MM.1S (cell line): ENCODE measurements around the gene STK17A.

Experiments used
- DNase-seq: peaks from one replicate; pipeline ENCODE4 v3.0.0-alpha.2; 2015
- H2AFZ ChIP-seq: fragments of 300-600 bp; sonication (generic); 2 replicates; pipeline ENCODE4 v1.6.0; 2016; ENCODE audit warnings: antibody characterized with exemption, low read length
- H3F3A ChIP-seq: fragments of 300-600 bp; sonication (generic); 2 replicates; pipeline ENCODE4 v1.6.1; 2016; ENCODE audit warnings: mild to moderate bottlenecking, antibody characterized with exemption, low read length, moderate library complexity, mixed read lengths; ENCODE audit not compliant: insufficient read depth
- H3K27ac ChIP-seq: fragments of 300-600 bp; sonication (generic); 2 replicates; pipeline ENCODE4 v1.5.1; 2016; ENCODE audit warnings: mild to moderate bottlenecking, low read length
- H3K27me3 ChIP-seq: fragments of 300-600 bp; sonication (generic); replicated peaks from 2 replicates; pipeline ENCODE4 v1.6.0; 2016; ENCODE audit warnings: low read length; ENCODE audit not compliant: insufficient read depth
- H3K36me3 ChIP-seq: fragments of 300-600 bp; sonication (generic); replicated peaks from 2 replicates; pipeline ENCODE4 v1.6.1; 2016; ENCODE audit warnings: mild to moderate bottlenecking, low read length, mixed read lengths; ENCODE audit not compliant: insufficient read depth
- H3K4me1 ChIP-seq: fragments of 300-600 bp; sonication (generic); 2 replicates; pipeline ENCODE4 v1.6.1; 2016; ENCODE audit warnings: low read length, mixed read lengths
- H3K4me2 ChIP-seq: fragments of 300-600 bp; sonication (generic); 2 replicates; pipeline ENCODE4 v1.6.0; 2016; ENCODE audit warnings: low read depth, low read length
- H3K4me3 ChIP-seq: fragments of 300-600 bp; sonication (generic); 2 replicates; pipeline ENCODE4 v1.5.1; 2016; ENCODE audit warnings: low read length, mixed read lengths
- H3K79me2 ChIP-seq: fragments of 300-600 bp; sonication (generic); 2 replicates; pipeline ENCODE4 v1.6.1; 2016; ENCODE audit warnings: mixed run types, low read length, mixed read lengths
- H3K9ac ChIP-seq: fragments of 300-600 bp; sonication (generic); 2 replicates; pipeline ENCODE4 v1.6.1; 2016; ENCODE audit warnings: low read length, mixed read lengths
- H3K9me2 ChIP-seq: fragments of 300-600 bp; sonication (generic); replicated peaks from 2 replicates; pipeline ENCODE4 v1.6.1; 2016; ENCODE audit warnings: mild to moderate bottlenecking, low read length, mixed read lengths; ENCODE audit not compliant: insufficient read depth
- H3K9me3 ChIP-seq: fragments of 300-600 bp; sonication (generic); replicated peaks from 2 replicates; pipeline ENCODE4 v1.6.1; 2016; ENCODE audit warnings: mild to moderate bottlenecking, low read length, mixed read lengths; ENCODE audit not compliant: insufficient read depth
- H4K20me1 ChIP-seq: fragments of 300-600 bp; sonication (generic); 2 replicates; pipeline ENCODE4 v1.6.1; 2016; ENCODE audit warnings: mild to moderate bottlenecking, low read length, moderate library complexity, mixed read lengths; ENCODE audit not compliant: insufficient read depth
- EZH2 ChIP-seq: fragments of 300-600 bp; sonication (generic); optimal IDR thresholded peaks from 2 replicates; pipeline ENCODE3; 2017; ENCODE audit warnings: low read depth, mild to moderate bottlenecking, antibody characterized with exemption, low read length, mixed read lengths
- EZH2phosphoT487 ChIP-seq: fragments of 300-600 bp; sonication (generic); IDR thresholded peaks from 2 replicates; pipeline ENCODE4 v1.6.1; 2018; ENCODE audit warnings: antibody characterized with exemption, low read length
- TF ChIP-seq, protein P1 (sequence below): fragments of 300-600 bp; sonication (generic); IDR thresholded peaks from 2 replicates; pipeline ENCODE4 v1.5.1; 2016; ENCODE audit warnings: antibody characterized with exemption, low read length, mixed read lengths

Gene STK17A

DNA sequence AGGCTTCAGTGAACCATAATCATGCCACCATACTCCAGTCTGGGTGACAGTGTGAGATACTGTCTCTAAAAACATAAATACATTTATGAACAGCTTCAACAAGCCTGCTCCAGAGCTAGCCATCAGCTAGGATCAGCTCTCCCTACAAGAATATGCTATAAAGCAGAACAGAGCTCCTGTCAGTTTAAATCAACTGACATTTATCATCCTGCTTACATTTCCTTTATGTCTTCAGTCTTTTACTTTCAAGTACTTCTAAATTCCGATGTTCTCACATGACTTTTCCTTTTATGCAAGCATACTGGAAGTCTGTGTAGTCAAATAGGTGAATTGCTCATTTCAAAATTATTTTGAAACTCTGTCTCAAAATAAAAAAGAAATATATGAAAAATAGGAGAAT lies 81.8 kb downstream of the STK17A start:
- H3K9ac ChIP-seq = no peak overlapping the region
- no peaks in the 10 kb centered on the region for H3K27me3 ChIP-seq
- DNase-seq = no peak
- no peak overlapping the region for H3K4me2 ChIP-seq
- H4K20me1 ChIP-seq = no peaks in the 10 kb centered on the region
- H3K36me3 ChIP-seq = no peaks in the 10 kb centered on the region; the same call in 1 of the 2 replicates
- H3K27ac ChIP-seq = no peak overlapping the region
- no peaks in the 10 kb centered on the region for H3K9me2 ChIP-seq
- no peaks in the 10 kb centered on the region for H3K9me3 ChIP-seq
- H3F3A ChIP-seq = no peaks in the 10 kb centered on the region
- H3K4me1 ChIP-seq = peaks cover 13% of the 10 kb centered on the region; the same call in 1 of the 2 replicates
- H2AFZ ChIP-seq = no peak overlapping the region
- H3K79me2 ChIP-seq = peaks cover 83% of the 10 kb centered on the region
- TF ChIP-seq, protein P1, sequence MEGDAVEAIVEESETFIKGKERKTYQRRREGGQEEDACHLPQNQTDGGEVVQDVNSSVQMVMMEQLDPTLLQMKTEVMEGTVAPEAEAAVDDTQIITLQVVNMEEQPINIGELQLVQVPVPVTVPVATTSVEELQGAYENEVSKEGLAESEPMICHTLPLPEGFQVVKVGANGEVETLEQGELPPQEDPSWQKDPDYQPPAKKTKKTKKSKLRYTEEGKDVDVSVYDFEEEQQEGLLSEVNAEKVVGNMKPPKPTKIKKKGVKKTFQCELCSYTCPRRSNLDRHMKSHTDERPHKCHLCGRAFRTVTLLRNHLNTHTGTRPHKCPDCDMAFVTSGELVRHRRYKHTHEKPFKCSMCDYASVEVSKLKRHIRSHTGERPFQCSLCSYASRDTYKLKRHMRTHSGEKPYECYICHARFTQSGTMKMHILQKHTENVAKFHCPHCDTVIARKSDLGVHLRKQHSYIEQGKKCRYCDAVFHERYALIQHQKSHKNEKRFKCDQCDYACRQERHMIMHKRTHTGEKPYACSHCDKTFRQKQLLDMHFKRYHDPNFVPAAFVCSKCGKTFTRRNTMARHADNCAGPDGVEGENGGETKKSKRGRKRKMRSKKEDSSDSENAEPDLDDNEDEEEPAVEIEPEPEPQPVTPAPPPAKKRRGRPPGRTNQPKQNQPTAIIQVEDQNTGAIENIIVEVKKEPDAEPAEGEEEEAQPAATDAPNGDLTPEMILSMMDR = no peak
- no peak for TF ChIP-seq EZH2
- TF ChIP-seq EZH2phosphoT487 = no peak
- no peak overlapping the region for H3K4me3 ChIP-seq

DNA sequence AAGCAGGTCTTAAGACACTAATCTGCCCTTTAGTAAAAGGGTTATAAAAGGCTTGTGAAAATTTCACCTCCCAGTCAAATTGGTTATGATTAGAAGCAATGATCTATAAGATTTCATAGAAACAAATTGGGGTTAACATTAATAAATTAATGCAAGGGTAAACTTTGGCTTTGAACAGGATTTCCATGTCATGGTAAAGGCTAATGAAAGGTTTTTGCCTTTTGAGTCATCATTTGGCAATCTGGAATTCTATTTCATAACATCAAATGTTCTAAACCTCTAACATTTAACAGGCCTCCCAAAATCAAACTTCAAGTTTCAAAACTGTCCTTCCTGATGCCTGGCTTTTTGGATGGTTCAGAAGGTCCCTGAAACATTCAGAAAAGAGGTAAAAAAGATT lies 84.0 kb downstream of the STK17A start:
- Histone ChIP-seq H3K36me3 (no peaks in the 10 kb centered on the region; the same call in 1 of the 2 replicates), H3K4me2 (no peak overlapping the region), H3K4me1 (no peaks in the 10 kb centered on the region), H3K27ac (no peak overlapping the region), H3F3A (no peaks in the 10 kb centered on the region), H4K20me1 (no peaks in the 10 kb centered on the region), H3K9ac (no peak overlapping the region), H3K9me2 (no peaks in the 10 kb centered on the region), H3K27me3 (no peaks in the 10 kb centered on the region), H3K4me3 (no peak overlapping the region), H3K9me3 (no peaks in the 10 kb centered on the region), H3K79me2 (peaks cover 93% of the 10 kb centered on the region), H2AFZ (no peak overlapping the region)
- DNase-seq = no peak
- no peak for TF ChIP-seq EZH2
- TF ChIP-seq, protein P1 = no peak
- no peak for TF ChIP-seq EZH2phosphoT487

DNA sequence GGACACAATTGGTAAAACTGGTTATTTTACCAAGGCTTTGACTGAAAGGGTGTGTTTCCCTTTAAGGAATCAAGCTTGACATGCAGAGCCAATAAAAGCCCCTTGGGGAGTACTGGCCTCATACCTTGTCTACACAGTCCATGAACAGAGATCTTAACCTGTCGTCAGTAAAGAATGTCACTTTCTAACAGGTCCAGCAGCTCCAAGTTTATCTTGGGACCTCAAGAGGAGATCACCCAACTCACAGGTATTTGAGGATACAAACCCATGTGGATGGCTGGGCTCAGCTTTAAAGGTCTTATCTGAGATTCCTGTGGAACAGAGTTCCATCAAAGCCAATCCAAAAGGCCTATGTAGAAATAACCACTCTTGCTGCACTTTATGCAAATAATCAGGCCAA lies 85.1 kb downstream of the STK17A start:
- Histone ChIP-seq H3K4me1 (no peaks in the 10 kb centered on the region), H3K27me3 (no peaks in the 10 kb centered on the region), H3K27ac (no peak overlapping the region), H3K9ac (no peak overlapping the region), H3K9me3 (no peaks in the 10 kb centered on the region), H2AFZ (no peak overlapping the region), H3K79me2 (peaks cover 97% of the 10 kb centered on the region), H3K36me3 (no peaks in the 10 kb centered on the region; the same call in 1 of the 2 replicates), H3K4me2 (no peak overlapping the region), H3K9me2 (no peaks in the 10 kb centered on the region), H4K20me1 (no peaks in the 10 kb centered on the region), H3K4me3 (no peak overlapping the region), H3F3A (no peaks in the 10 kb centered on the region)
- TF ChIP-seq EZH2phosphoT487 = no peak
- TF ChIP-seq, protein P1 = no peak
- TF ChIP-seq EZH2 = no peak
- no peak for DNase-seq
